Measurements from ENCODE around the gene PSMB8.
A peak's percentile ranks its signal among the peaks of the same experiment; 100 is the strongest.
"Not testable (repeated sequence)": the region's sequence is repeated elsewhere in the genome, so short reads cannot be mapped to it uniquely, and the experiment has no call there.

Gene PSMB8

GRCh38 chr6:32843979-32844838 lies at the start of gene PSMB8:
TSS of gene PSMB8 (minus strand) at chr6:32844047. CDS start at chr6:32843996, 51 bp downstream.
- peak; percentile 93 for DNase-seq (ENCODE audit: low spot score)

- no peak for DNase-seq (ENCODE audit: low spot score)
These were observed 47.0 kb upstream of the PSMB8 start for GRCh38 chr6:32890831-32891230.

- no peak for DNase-seq (ENCODE audit: low spot score)
These were observed 45.7 kb upstream of the PSMB8 start for GRCh38 chr6:32889533-32889932.

- DNase-seq (ENCODE audit: low spot score), result no peak
These were observed 44.7 kb upstream of the PSMB8 start for GRCh38 chr6:32888576-32888975.

GRCh38 chr6:32887616-32888015 lies 43.8 kb upstream of the PSMB8 start:
- DNase-seq (ENCODE audit: low spot score), result no peak

- DNase-seq (ENCODE audit: low spot score), result peak; percentile 10
These were observed 43.0 kb upstream of the PSMB8 start for GRCh38 chr6:32886681-32887383.

- peak; percentile 82 for DNase-seq (ENCODE audit: low spot score)
These were observed 41.9 kb upstream of the PSMB8 start for GRCh38 chr6:32885698-32886286.

GRCh38 chr6:32883789-32884188 lies 39.9 kb upstream of the PSMB8 start:
- no peak for DNase-seq (ENCODE audit: low spot score)

GRCh38 chr6:32882879-32883250 lies 39.0 kb upstream of the PSMB8 start:
- DNase-seq (ENCODE audit: low spot score), result no peak

- DNase-seq (ENCODE audit: low spot score), result not testable (repeated sequence)
These were observed 37.1 kb upstream of the PSMB8 start for GRCh38 chr6:32880962-32881361.

- DNase-seq (ENCODE audit: low spot score), result no peak
These were observed 35.8 kb upstream of the PSMB8 start for GRCh38 chr6:32879691-32880090.

GRCh38 chr6:32876603-32877002 lies 32.8 kb upstream of the PSMB8 start:
- no peak for DNase-seq (ENCODE audit: low spot score)

- DNase-seq (ENCODE audit: low spot score), result not testable (repeated sequence)
These were observed 30.1 kb upstream of the PSMB8 start for GRCh38 chr6:32873947-32874346.

GRCh38 chr6:32868257-32868788 lies 24.5 kb upstream of the PSMB8 start:
- DNase-seq (ENCODE audit: low spot score), result peak; percentile 77

GRCh38 chr6:32867554-32868256 lies 23.9 kb upstream of the PSMB8 start:
- DNase-seq (ENCODE audit: low spot score), result no peak

- no peak for DNase-seq (ENCODE audit: low spot score)
These were observed 23.2 kb upstream of the PSMB8 start for GRCh38 chr6:32867022-32867477.

- no peak for DNase-seq (ENCODE audit: low spot score)
These were observed 22.0 kb upstream of the PSMB8 start for GRCh38 chr6:32865724-32866443.

- no peak for DNase-seq (ENCODE audit: low spot score)
These were observed 18.9 kb upstream of the PSMB8 start for GRCh38 chr6:32862725-32863124.

- no peak for DNase-seq (ENCODE audit: low spot score)
These were observed 16.8 kb upstream of the PSMB8 start for GRCh38 chr6:32860674-32861073.

GRCh38 chr6:32858194-32858593 lies 14.3 kb upstream of the PSMB8 start:
- DNase-seq (ENCODE audit: low spot score), result no peak

Data from globus pallidus (tissue), 1 donor.